Skeletal muscle satellite cell (primary cell): ENCODE data around the gene GJA5.
"Not testable (repeated sequence)": the region's sequence is repeated elsewhere in the genome, so short reads cannot be mapped to it uniquely, and the experiment has no call there.

ENCODE experiments used
- H3K27me3 ChIP-seq: 2 replicates; pipeline ENCODE4 v1.7.0; 2013; ENCODE audit warnings: low read length; ENCODE audit not compliant: control insufficient read depth, insufficient read depth
- H3K36me3 ChIP-seq: 2 replicates; pipeline ENCODE4 v1.7.0; 2013; ENCODE audit warnings: mild to moderate bottlenecking, control low read depth, low read length; ENCODE audit not compliant: insufficient read depth
- H3K4me1 ChIP-seq: 2 replicates; pipeline ENCODE4 v1.7.0; 2013; ENCODE audit warnings: low read length; ENCODE audit not compliant: control insufficient read depth, insufficient read depth
- H3K4me2 ChIP-seq: 2 replicates; pipeline ENCODE4 v1.7.0; 2013; ENCODE audit warnings: mild to moderate bottlenecking, low read length
- H3K4me3 ChIP-seq: 2 replicates; pipeline ENCODE4 v1.7.0; 2013; ENCODE audit warnings: low read length
- H3K9ac ChIP-seq: 2 replicates; pipeline ENCODE4 v1.7.0; 2013; ENCODE audit warnings: mild to moderate bottlenecking, low read depth, low read length, moderate library complexity
- H3K9me3 ChIP-seq: replicated peaks from 2 replicates; pipeline ENCODE4 v1.7.0; 2013; ENCODE audit warnings: mild to moderate bottlenecking, control low read depth, low read length

The GJA5 gene

DNA sequence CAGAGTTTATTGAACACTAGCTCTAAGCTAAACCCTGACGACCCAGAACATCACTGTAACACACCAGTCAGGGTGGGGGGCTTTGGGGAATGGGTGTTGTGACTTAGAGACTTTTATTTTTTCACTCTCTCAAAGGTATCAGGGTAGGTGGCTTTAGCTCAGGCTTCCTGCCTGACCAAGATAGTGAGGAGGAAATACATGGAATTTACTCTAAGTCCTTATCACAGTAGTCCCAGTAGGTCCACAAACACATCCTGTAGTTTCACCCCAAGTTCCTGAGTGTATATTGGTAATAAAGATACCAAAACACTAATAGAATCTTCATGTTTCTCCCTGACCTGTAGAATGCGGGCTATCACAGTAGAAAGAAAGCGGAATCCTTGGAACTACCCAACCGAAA is 15.1 kb downstream of the GJA5 start:
- H3K4me2 ChIP-seq = no peak overlapping the region
- H3K27me3 ChIP-seq = peaks cover 4% of the 10 kb centered on the region
- no peak overlapping the region for H3K4me3 ChIP-seq
- no peaks in the 10 kb centered on the region for H3K9me3 ChIP-seq
- H3K4me1 ChIP-seq = no peaks in the 10 kb centered on the region
- H3K9ac ChIP-seq = no peak overlapping the region
- no peaks in the 10 kb centered on the region for H3K36me3 ChIP-seq

DNA sequence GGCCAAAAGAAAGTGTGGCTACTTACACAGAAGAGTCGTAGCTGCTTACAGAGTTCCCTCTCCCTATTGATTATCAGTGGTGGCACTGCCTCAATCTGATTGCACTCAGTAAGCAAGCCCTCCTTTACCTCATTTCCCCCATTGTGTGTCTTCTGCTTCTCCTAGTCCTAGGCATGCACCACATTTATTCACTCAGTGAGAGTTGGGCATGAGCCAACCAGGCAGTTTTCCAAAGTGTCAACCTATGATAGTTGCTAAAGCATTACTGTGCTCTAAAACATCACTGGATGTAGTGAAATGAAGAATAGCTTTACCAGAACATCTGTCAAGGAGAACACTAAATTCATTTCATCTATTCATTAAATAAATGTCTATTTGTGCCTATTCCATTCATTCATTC is 19.3 kb downstream of the GJA5 start:
- Histone ChIP-seq H3K9ac (no peak overlapping the region), H3K27me3 (no peaks in the 10 kb centered on the region), H3K36me3 (no peaks in the 10 kb centered on the region), H3K4me2 (no peak overlapping the region), H3K9me3 (no peaks in the 10 kb centered on the region), H3K4me3 (no peak overlapping the region), H3K4me1 (no peaks in the 10 kb centered on the region)

DNA sequence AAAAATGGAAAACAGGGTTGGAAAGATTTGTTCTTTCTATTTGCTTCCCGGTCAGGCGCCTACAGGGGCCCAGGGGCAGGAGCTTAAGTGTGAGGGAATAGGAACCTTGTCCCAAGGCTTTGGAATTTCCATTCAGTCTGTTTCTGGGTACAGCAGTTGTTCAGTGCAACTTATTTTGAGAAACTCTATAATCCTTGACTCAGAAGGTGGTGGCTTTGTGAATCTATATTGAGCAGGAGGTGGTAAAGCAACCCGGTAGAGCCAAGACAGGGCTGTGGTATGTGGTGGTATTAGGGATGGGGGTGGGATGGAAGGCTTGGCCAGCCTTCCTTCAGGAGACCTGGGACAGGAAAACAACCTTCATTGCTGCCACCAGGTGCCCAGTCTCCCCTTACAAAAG is 20.0 kb downstream of the GJA5 start:
- no peak overlapping the region for H3K9ac ChIP-seq
- H3K4me3 ChIP-seq = no peak overlapping the region

DNA sequence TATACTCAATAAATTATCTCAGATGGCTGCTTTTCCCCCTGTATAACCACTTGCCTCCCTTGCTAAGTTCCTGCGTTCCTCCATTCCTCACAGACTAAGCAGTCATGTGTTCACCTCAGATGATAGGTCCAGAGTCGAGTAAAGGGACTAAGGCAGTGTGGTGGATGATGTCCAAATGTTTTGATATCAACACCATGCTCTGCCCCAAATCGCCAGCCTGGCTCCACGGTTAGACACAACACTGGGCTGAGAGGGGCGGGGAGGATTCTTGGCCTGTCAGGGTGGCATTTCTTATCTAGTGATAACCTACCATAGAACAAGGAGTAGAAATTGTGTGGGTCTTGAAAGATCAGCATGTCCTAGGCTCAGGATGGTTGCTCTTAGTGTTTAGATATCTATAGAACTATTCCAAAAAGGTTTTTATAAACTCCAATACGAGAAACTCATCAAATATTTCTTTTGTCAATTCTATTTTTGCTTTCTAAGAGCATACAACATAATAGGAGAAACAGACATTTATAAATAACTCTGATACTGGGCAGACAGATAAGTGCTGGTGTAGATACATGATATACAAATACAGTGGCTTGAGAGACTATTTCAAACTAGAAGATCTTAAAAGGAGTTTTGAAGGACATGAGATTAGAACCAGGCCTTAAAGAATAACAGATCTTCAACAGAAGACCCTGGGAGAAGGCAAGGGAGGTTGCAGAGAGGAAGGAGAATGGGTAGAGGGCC is 21.5 kb downstream of the GJA5 start:
- Histone ChIP-seq H3K27me3 (no peaks in the 10 kb centered on the region), H3K9ac (no peak overlapping the region), H3K9me3 (no peaks in the 10 kb centered on the region), H3K36me3 (no peaks in the 10 kb centered on the region), H3K4me2 (no peak overlapping the region), H3K4me3 (no peak overlapping the region), H3K4me1 (no peaks in the 10 kb centered on the region)

More for the DNA sequence above, 20.0 kb downstream of the GJA5 start:
- H3K27me3 ChIP-seq = no peaks in the 10 kb centered on the region
- no peaks in the 10 kb centered on the region for H3K9me3 ChIP-seq
- H3K36me3 ChIP-seq = no peaks in the 10 kb centered on the region
- H3K4me1 ChIP-seq = no peaks in the 10 kb centered on the region
- no peak overlapping the region for H3K4me2 ChIP-seq

DNA sequence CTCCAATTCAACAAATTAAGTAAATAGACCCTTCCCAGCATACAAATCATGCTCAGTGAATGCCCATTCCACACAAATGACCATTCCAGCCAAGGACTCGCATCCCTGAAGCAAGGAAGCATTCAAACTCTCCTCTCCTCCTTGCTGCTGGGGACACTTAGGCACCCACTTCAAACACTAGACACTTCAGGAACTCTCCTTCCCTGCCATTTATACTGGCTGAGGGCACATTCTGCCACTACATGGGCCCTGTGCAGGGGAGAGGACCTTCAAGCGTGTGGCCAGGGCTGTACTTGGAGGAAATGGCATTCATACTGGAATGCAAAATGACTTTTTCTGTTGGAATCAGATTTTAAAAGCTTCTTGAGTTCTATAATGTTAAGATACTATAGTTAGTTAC is 22.3 kb downstream of the GJA5 start:
- Histone ChIP-seq H3K4me1 (no peaks in the 10 kb centered on the region), H3K4me3 (no peak overlapping the region), H3K27me3 (no peaks in the 10 kb centered on the region), H3K9ac (no peak overlapping the region), H3K9me3 (no peaks in the 10 kb centered on the region), H3K36me3 (no peaks in the 10 kb centered on the region), H3K4me2 (no peak overlapping the region)

DNA sequence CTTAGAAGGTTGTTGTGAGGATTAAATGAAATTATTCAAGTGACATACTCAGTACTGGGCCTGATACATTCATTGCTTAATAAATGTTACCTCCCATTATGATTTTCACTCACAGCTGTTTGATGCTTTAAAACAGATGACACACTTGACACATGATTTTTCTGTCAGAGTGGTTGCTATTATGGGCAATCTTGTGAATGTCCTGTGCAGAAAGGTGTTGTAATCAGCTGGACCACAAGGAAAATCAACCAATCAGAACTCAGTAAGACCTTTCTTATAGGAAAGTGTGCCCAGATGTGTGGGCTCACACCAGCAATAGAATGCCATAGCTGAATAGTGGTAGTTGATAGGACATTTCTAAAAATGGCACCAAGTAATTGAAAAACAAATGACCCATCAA is 23.5 kb downstream of the GJA5 start:
- H3K27me3 ChIP-seq = no peaks in the 10 kb centered on the region
- H3K4me3 ChIP-seq = no peak overlapping the region
- no peaks in the 10 kb centered on the region for H3K9me3 ChIP-seq
- H3K9ac ChIP-seq = no peak overlapping the region
- H3K4me2 ChIP-seq = no peak overlapping the region
- no peaks in the 10 kb centered on the region for H3K36me3 ChIP-seq
- no peaks in the 10 kb centered on the region for H3K4me1 ChIP-seq

DNA sequence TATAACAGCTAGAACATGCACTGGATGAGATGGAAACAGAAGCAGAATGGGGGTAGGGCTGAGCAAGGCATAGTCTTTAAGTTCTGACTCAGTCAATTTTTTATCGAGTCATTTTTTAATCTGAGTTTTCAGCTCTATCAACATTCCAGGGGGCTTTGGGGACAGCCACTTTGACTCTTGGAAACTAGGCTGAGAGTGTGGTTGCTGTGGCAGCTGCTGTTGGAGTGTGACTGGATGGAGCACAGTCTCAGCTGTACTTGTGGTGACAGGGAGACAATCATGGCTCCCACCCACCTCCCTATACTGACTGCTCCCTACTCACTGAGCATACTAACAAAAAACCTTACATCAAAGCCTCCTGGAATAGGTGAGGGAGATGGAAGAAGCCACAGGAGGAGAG is 25.0 kb downstream of the GJA5 start:
- Histone ChIP-seq H3K4me2 (no peak overlapping the region), H3K4me1 (no peaks in the 10 kb centered on the region), H3K4me3 (no peak overlapping the region), H3K9me3 (no peaks in the 10 kb centered on the region), H3K9ac (no peak overlapping the region), H3K27me3 (no peaks in the 10 kb centered on the region), H3K36me3 (no peaks in the 10 kb centered on the region)

DNA sequence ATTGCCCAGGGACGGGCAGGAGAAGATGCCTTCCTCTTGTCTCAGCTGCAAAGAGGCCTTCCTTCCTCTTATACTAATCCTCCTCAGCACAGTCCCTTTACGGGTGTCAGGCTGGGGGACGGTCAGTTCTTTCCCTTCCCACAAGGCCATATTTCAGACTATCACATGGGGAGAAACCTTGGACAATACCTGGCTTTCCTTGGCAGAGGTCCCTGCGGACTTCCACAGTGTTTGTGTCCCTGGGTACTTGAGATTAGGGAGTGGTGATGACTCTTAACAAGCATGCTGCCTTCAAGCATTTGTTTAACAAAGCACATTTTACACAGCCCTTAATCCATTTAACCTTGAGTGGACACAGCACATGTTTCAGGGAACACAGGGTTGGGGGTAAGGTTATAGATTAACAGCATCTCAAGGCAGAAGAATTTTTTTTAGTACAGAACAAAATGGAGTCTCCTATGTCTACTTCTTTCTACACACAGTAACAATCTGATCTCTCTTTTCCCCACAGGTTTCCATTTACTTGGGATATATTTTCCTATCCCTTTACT is 26.0 kb downstream of the GJA5 start:
- not testable (repeated sequence) for H3K4me3 ChIP-seq, H3K4me1 ChIP-seq, H3K36me3 ChIP-seq, H3K9ac ChIP-seq, H3K27me3 ChIP-seq, H3K9me3 ChIP-seq, H3K4me2 ChIP-seq

DNA sequence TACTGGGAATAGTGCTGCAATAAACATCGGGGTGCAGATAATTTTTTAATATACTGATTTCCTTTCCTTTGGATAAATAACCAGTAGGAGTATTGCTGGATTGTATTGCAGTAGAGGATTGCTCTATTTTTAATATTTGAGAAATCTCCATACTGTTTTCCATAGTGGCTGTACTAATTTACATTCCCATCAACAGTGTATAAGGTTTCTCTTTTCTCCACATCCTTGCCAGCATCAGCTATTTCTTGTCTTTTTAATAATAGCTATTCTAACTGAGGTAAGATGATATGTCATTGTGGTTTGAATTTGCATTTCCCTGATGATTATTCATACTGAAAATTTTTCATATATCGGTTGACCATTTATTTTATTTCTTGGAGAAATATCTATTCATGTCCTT is 31.1 kb downstream of the GJA5 start:
- H3K9me3 ChIP-seq = no peaks in the 10 kb centered on the region
- H3K4me2 ChIP-seq = no peak overlapping the region
- H3K4me3 ChIP-seq = no peak overlapping the region
- no peaks in the 10 kb centered on the region for H3K36me3 ChIP-seq
- H3K4me1 ChIP-seq = no peaks in the 10 kb centered on the region
- H3K27me3 ChIP-seq = peaks cover 16% of the 10 kb centered on the region
- H3K9ac ChIP-seq = no peak overlapping the region

DNA sequence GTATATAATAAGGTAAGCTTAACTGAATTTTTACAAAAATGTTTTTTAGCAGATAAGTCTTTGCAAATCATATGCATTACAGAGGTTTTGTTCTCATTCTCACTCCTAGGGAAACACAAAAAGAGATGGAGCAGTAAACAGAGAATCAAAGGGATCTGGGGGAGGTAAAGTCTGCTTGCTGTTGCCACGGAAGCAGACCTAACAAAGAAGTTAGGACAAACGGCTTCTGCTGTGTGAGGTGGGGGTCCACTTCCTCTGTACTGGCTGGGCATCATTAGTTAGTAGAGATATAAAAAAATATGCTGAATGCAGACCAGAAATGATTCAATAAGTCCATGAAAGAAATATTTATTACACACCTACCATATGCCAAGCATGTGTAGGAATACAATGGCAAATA is 34.2 kb downstream of the GJA5 start:
- H3K27me3 ChIP-seq = peaks cover 30% of the 10 kb centered on the region
- no peak overlapping the region for H3K4me2 ChIP-seq
- no peaks in the 10 kb centered on the region for H3K9me3 ChIP-seq
- no peak overlapping the region for H3K9ac ChIP-seq
- no peak overlapping the region for H3K4me3 ChIP-seq
- no peaks in the 10 kb centered on the region for H3K36me3 ChIP-seq
- no peaks in the 10 kb centered on the region for H3K4me1 ChIP-seq

DNA sequence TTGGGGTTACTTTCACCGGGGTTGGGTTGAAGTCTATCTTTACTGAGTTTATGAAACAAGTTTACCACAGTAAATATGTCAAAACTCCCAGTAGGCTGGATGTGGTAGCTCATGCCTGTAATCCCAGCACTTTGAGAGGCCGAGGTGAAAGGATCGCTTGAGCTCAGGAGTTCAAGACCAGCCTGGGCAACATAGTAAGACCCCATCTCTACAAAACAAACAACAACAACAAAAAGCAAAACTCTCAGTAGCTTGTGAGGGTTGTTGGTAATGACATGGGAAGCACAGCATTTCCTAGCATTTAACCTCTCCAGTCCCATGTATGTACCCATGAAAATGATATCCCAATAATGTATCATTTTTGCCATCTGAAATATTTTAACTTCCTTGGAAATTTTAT is 34.7 kb downstream of the GJA5 start:
- Histone ChIP-seq H3K9me3 (no peaks in the 10 kb centered on the region), H3K9ac (no peak overlapping the region)

DNA sequence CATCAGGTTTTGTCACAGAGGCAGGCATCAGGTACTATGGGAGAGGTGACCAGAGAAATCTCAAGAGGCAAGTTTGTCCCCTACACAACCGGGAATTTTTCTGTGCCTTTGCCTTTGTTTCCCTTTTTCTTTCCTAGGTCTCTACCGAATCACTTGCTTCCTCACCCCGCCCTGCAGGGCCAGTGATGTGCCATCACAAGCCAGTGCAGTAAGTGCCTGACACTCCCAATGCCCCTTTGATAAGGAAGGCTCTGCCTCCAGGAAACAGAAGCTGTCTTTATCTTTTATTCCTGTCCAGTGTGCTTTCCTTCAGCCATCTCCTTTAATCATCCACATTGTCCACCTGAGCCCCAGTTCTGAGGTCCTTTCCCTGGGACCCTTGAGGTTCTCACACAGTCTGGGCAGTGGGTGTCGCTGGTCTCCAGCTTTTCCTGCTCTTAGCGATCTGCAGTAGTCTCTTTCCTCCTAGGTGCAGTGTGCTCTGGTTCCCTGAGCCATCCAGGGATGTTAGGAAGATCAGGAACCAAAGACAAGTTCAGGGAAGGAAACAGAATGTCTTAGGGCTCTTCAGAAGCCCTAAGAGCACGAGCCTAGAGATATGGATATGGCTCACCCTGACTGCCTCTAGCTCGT is 36.6 kb downstream of the GJA5 start:
- Histone ChIP-seq H3K27me3 (peaks cover 29% of the 10 kb centered on the region), H3K4me2 (no peak overlapping the region), H3K4me1 (no peaks in the 10 kb centered on the region), H3K36me3 (no peaks in the 10 kb centered on the region), H3K9me3 (no peaks in the 10 kb centered on the region), H3K9ac (no peak overlapping the region), H3K4me3 (no peak overlapping the region)

More for the DNA sequence above, 34.7 kb downstream of the GJA5 start:
- Histone ChIP-seq H3K27me3 (peaks cover 32% of the 10 kb centered on the region), H3K4me1 (no peaks in the 10 kb centered on the region), H3K36me3 (no peaks in the 10 kb centered on the region), H3K4me2 (no peak overlapping the region), H3K4me3 (no peak overlapping the region)
